GM18909 (cell line): ENCODE data around the gene TBL1X.
A peak's percentile ranks its signal among the peaks of the same experiment; 100 is the strongest.

Source experiments
- ATAC-seq: cut with Tn5 transposase; IDR thresholded peaks from one replicate; pipeline ENCODE4 v1.9.1; 2021; ENCODE audit warnings: mild to moderate bottlenecking; ENCODE audit not compliant: unreplicated experiment, poor library complexity

TBL1X gene

GRCh38 chrX:9656277-9656676, 191.4 kb downstream of the TBL1X start:
- no peak for ATAC-seq

GRCh38 chrX:9656871-9657270, 192.0 kb downstream of the TBL1X start:
- no peak for ATAC-seq

- no peak for ATAC-seq
Measured at GRCh38 chrX:9657590-9658256, 192.9 kb downstream of the TBL1X start.

GRCh38 chrX:9658409-9658808, 193.6 kb downstream of the TBL1X start:
- no peak for ATAC-seq

GRCh38 chrX:9659571-9660195, 194.8 kb downstream of the TBL1X start:
- ATAC-seq = no peak

GRCh38 chrX:9662148-9662547, 197.3 kb downstream of the TBL1X start:
- ATAC-seq = no peak

- no peak for ATAC-seq
Measured at GRCh38 chrX:9663216-9663615, 198.4 kb downstream of the TBL1X start.

- no peak for ATAC-seq
Measured at GRCh38 chrX:9664224-9664623, 199.4 kb downstream of the TBL1X start.

GRCh38 chrX:9665113-9665512, 200.3 kb downstream of the TBL1X start:
- no peak for ATAC-seq

GRCh38 chrX:9668537-9668936, 203.7 kb downstream of the TBL1X start:
- ATAC-seq = no peak

- ATAC-seq = no peak
Measured at GRCh38 chrX:9670136-9670814, 205.4 kb downstream of the TBL1X start.

GRCh38 chrX:9671998-9672397, 207.1 kb downstream of the TBL1X start:
- ATAC-seq = no peak

- ATAC-seq = no peak
Measured at GRCh38 chrX:9676306-9676705, 211.4 kb downstream of the TBL1X start.

- no peak for ATAC-seq
Measured at GRCh38 chrX:9676738-9677097, 211.9 kb downstream of the TBL1X start.

- peak; percentile 99 for ATAC-seq
Measured at GRCh38 chrX:9677098-9677739, 212.4 kb downstream of the TBL1X start.

- no peak for ATAC-seq
Measured at GRCh38 chrX:9678215-9678965, 213.5 kb downstream of the TBL1X start.

GRCh38 chrX:9681011-9681410, 216.2 kb downstream of the TBL1X start:
- ATAC-seq = no peak

GRCh38 chrX:9681422-9681821, 216.6 kb downstream of the TBL1X start:
- ATAC-seq = no peak

- no peak for ATAC-seq
Measured at GRCh38 chrX:9682456-9682855, 217.6 kb downstream of the TBL1X start.

- ATAC-seq = no peak
Measured at GRCh38 chrX:9682861-9683260, 218.0 kb downstream of the TBL1X start.

GRCh38 chrX:9683350-9683749, 218.5 kb downstream of the TBL1X start:
- ATAC-seq = no peak
